ENCODE measurements around the gene FZD10. TPM values are rescaled to one million over a fixed set of nuclear protein-coding genes. Genes with fewer than 3 reads are reported as not detected.

The FZD10 gene
- total and polyA plus RNA-seq, 2 experiments from 2014 or later: 0.11 to 0.45 TPM

GRCh38 chr12:130164216-130164542, 1.9 kb downstream of the FZD10 start:
- TF ChIP-seq CREB1 (CRISPR knock-in tag; IDR thresholded peaks at IDR 0.05; ENCODE audit: low read depth) (no peak), EZH2 (IDR thresholded peaks at IDR 0.05; ENCODE audit: low read depth, unreplicated experiment) (peak; percentile 61)
- 0 out of 2 replicates have a peak, but pooled peaks cover 3% of the 10 kb centered on the region for H3K36me3 ChIP-seq (ENCODE audit: insufficient read depth)
- 0 out of 2 replicates have a peak, but pooled peaks cover 4% of the 10 kb centered on the region for H3F3A ChIP-seq (replicated peaks; ENCODE audit: low read depth)
- peaks cover 5% of the 10 kb centered on the region for H3K27me3 Mint-ChIP-seq (ENCODE audit: insufficient read depth, low read depth, poor library complexity)
- H3K4me1 ChIP-seq (ENCODE audit: insufficient read depth): peaks cover 21% of the 10 kb centered on the region
- H3K27ac ChIP-seq (ENCODE audit: low read depth): no peak overlapping the region
- H3K27ac Mint-ChIP-seq: no peak overlapping the region
- peak overlapping the region; percentile 67; the same call in 1 of the 2 replicates for H3K4me2 ChIP-seq
- H3K4me3 ChIP-seq: peak overlapping the region; percentile 47; the same call in 1 of the 2 replicates
- H3K4me1 Mint-ChIP-seq: no peaks in the 10 kb centered on the region
- H4K20me1 ChIP-seq (replicated peaks; ENCODE audit: insufficient read depth): no peaks in the 10 kb centered on the region; the same call in 1 of the 2 replicates
- H3K4me3 Mint-ChIP-seq: no peak overlapping the region
- peaks cover 96% of the 10 kb centered on the region for H3K27me3 ChIP-seq (ENCODE audit: insufficient read depth)
- no peak overlapping the region for H2AFZ ChIP-seq
- H3K36me3 Mint-ChIP-seq (ENCODE audit: low read depth): peaks cover 48% of the 10 kb centered on the region
- ATAC-seq (no peak), DNase-seq (ENCODE audit: low spot score) (no peak)
- peaks cover 69% of the 10 kb centered on the region for H3K9me3 Mint-ChIP-seq
- no peaks in the 10 kb centered on the region for H3K9me2 ChIP-seq (ENCODE audit: insufficient read depth)
- no peaks in the 10 kb centered on the region for H3K79me2 ChIP-seq (replicated peaks; ENCODE audit: insufficient read depth)

GRCh38 chr12:130164936-130165335, 2.7 kb downstream of the FZD10 start:
- Mint-ChIP-seq H3K27ac (no peak overlapping the region), H3K4me1 (no peaks in the 10 kb centered on the region), H3K36me3 (ENCODE audit: low read depth) (peaks cover 55% of the 10 kb centered on the region), H3K4me3 (no peak overlapping the region), H3K27me3 (ENCODE audit: insufficient read depth, low read depth, poor library complexity) (peaks cover 5% of the 10 kb centered on the region), H3K9me3 (peaks cover 77% of the 10 kb centered on the region)
- peaks cover 13% of the 10 kb centered on the region for H3K4me1 ChIP-seq (ENCODE audit: insufficient read depth)
- H3K27ac ChIP-seq (ENCODE audit: low read depth): no peak overlapping the region
- H3K27me3 ChIP-seq (ENCODE audit: insufficient read depth): peaks cover 96% of the 10 kb centered on the region
- 0 out of 2 replicates have a peak, but pooled peaks cover 3% of the 10 kb centered on the region for H3K36me3 ChIP-seq (ENCODE audit: insufficient read depth)
- H3K4me2 ChIP-seq: peak overlapping the region; percentile 67
- no peaks in the 10 kb centered on the region; the same call in 1 of the 2 replicates for H4K20me1 ChIP-seq (replicated peaks; ENCODE audit: insufficient read depth)
- H3K9me2 ChIP-seq (ENCODE audit: insufficient read depth): no peaks in the 10 kb centered on the region
- no peak for ATAC-seq
- no peak for DNase-seq (ENCODE audit: low spot score)
- H3F3A ChIP-seq (replicated peaks; ENCODE audit: low read depth): 0 out of 2 replicates have a peak, but pooled peaks cover 4% of the 10 kb centered on the region
- no peak overlapping the region for H3K4me3 ChIP-seq
- TF ChIP-seq EZH2phosphoT487 (IDR thresholded peaks at IDR 0.05; ENCODE audit: unreplicated experiment): no peak
- no peak for TF ChIP-seq STAT1 (IDR thresholded peaks at IDR 0.05; ENCODE audit: unreplicated experiment)
- TF ChIP-seq, protein P1, sequence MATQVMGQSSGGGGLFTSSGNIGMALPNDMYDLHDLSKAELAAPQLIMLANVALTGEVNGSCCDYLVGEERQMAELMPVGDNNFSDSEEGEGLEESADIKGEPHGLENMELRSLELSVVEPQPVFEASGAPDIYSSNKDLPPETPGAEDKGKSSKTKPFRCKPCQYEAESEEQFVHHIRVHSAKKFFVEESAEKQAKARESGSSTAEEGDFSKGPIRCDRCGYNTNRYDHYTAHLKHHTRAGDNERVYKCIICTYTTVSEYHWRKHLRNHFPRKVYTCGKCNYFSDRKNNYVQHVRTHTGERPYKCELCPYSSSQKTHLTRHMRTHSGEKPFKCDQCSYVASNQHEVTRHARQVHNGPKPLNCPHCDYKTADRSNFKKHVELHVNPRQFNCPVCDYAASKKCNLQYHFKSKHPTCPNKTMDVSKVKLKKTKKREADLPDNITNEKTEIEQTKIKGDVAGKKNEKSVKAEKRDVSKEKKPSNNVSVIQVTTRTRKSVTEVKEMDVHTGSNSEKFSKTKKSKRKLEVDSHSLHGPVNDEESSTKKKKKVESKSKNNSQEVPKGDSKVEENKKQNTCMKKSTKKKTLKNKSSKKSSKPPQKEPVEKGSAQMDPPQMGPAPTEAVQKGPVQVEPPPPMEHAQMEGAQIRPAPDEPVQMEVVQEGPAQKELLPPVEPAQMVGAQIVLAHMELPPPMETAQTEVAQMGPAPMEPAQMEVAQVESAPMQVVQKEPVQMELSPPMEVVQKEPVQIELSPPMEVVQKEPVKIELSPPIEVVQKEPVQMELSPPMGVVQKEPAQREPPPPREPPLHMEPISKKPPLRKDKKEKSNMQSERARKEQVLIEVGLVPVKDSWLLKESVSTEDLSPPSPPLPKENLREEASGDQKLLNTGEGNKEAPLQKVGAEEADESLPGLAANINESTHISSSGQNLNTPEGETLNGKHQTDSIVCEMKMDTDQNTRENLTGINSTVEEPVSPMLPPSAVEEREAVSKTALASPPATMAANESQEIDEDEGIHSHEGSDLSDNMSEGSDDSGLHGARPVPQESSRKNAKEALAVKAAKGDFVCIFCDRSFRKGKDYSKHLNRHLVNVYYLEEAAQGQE (IDR thresholded peaks at IDR 0.05; ENCODE audit: unreplicated experiment): no peak
- H3K79me2 ChIP-seq (replicated peaks; ENCODE audit: insufficient read depth): no peaks in the 10 kb centered on the region
- H2AFZ ChIP-seq: no peak overlapping the region

DNA sequence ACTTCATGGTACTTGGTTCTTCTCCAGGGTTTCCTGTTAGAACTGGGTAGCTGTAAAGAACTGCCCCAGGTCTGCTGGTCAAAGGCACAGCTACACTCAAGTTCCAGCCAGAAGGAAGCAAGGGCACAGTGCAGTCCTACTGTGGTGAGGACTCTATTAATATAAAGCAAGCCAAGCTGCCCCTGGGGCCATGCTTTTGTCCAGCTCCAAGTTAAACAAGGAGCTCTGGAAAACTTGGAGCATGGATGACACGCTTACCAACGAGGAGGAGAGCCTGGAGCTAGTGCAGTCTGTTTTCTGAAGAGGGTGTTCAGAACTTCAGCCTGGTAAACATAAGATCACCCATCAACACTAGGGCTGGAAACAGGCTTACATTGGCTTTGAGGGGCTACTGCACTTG, 4.0 kb downstream of the FZD10 start:
- Mint-ChIP-seq H3K27ac (no peak overlapping the region), H3K4me3 (no peak overlapping the region), H3K36me3 (ENCODE audit: low read depth) (peaks cover 59% of the 10 kb centered on the region), H3K9me3 (peaks cover 87% of the 10 kb centered on the region), H3K4me1 (no peaks in the 10 kb centered on the region), H3K27me3 (ENCODE audit: insufficient read depth, low read depth, poor library complexity) (peaks cover 5% of the 10 kb centered on the region)
- Histone ChIP-seq H4K20me1 (replicated peaks; ENCODE audit: insufficient read depth) (no peaks in the 10 kb centered on the region; the same call in 1 of the 2 replicates), H3K79me2 (replicated peaks; ENCODE audit: insufficient read depth) (no peaks in the 10 kb centered on the region), H3K4me2 (no peak overlapping the region), H2AFZ (no peak overlapping the region), H3K9me2 (ENCODE audit: insufficient read depth) (no peaks in the 10 kb centered on the region), H3K36me3 (ENCODE audit: insufficient read depth) (0 out of 2 replicates have a peak, but pooled peaks cover 3% of the 10 kb centered on the region), H3F3A (replicated peaks; ENCODE audit: low read depth) (0 out of 2 replicates have a peak, but pooled peaks cover 4% of the 10 kb centered on the region), H3K27ac (ENCODE audit: low read depth) (no peak overlapping the region), H3K27me3 (ENCODE audit: insufficient read depth) (peaks cover 96% of the 10 kb centered on the region), H3K4me3 (no peak overlapping the region), H3K4me1 (ENCODE audit: insufficient read depth) (peaks cover 10% of the 10 kb centered on the region)
- DNase-seq (ENCODE audit: low spot score) (no peak), ATAC-seq (no peak)
- no peak for TF ChIP-seq JUNB (IDR thresholded peaks at IDR 0.05; ENCODE audit: unreplicated experiment)
- TF ChIP-seq, protein P1 (IDR thresholded peaks at IDR 0.05; ENCODE audit: unreplicated experiment): no peak
- no peak for TF ChIP-seq STAT1 (IDR thresholded peaks at IDR 0.05; ENCODE audit: unreplicated experiment)
- TF ChIP-seq EZH2 (IDR thresholded peaks at IDR 0.05; ENCODE audit: low read depth, unreplicated experiment): no peak
- no peak for TF ChIP-seq EZH2phosphoT487 (IDR thresholded peaks at IDR 0.05; ENCODE audit: unreplicated experiment)
- no peak for TF ChIP-seq POLR2AphosphoS5 (IDR thresholded peaks at IDR 0.05; ENCODE audit: low read depth)
- no peak for TF ChIP-seq ZNF331 (CRISPR knock-in tag; IDR thresholded peaks at IDR 0.05; ENCODE audit: low read depth)
- TF ChIP-seq CREB1 (CRISPR knock-in tag; IDR thresholded peaks at IDR 0.05; ENCODE audit: low read depth): no peak

Measured in GM23338 (cell line).